CD4-positive, alpha-beta T cell treated with Interleukin-15 for 1 hour (primary cell): Measurements from ENCODE around the gene PHF21A.
A peak's percentile ranks its signal among the peaks of the same experiment; 100 is the strongest.

Source experiments
- DNase-seq: peaks from one replicate; pipeline ENCODE4 v3.0.0-alpha.2; 2020

The PHF21A gene

DNA sequence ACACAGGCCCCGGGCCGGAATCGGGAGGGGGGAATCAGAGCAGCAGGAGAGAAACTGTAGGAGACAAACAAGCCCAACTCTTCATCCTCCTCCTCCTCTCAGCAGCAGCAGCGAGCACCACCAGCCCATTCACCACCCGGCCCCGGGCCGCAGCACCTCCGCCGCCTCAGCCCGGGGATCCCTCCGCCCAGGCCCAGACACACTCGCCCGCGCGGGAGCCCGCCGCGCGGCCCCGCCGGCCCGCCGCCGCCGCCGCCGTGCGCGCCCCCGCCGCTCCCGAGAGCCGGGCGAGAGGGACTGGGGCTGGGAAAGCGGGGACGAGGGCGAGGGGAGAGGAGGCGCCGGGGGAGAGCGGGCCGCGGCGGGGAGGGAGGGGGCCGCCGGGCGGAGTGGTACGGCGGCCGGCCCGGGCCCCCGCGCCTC lies at the start of gene PHF21A:
TSS of gene PHF21A (minus strand) at position 154 of the 423 bp plus-strand sequence. CDS start 37,235 bp downstream, outside the sequence.
- peak; percentile 91 for DNase-seq

GRCh38 chr11:46170797-46171196 lies 49.5 kb upstream of the PHF21A start:
- no peak for DNase-seq

GRCh38 chr11:46162700-46163099 lies 41.4 kb upstream of the PHF21A start:
- DNase-seq = no peak

DNA sequence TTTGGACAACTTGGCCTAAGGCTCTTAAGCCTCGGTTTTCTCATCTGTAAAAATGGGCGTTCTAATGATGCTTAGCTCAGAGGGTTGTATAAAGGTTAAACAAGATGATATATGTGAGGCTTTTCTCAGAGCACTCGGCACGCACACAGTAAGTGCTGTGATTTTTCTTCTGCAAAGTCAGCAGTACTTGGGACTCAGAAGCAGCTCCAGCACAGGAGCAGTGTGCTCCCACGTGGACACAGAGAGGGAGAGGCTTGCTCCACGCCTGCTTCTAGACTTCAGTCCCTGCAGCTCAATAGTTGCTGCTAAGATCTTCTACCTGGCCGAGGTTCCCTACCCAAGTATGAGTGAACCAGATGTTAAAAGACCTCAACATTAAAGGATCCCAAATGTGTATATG lies 39.9 kb upstream of the PHF21A start:
- no peak for DNase-seq

DNA sequence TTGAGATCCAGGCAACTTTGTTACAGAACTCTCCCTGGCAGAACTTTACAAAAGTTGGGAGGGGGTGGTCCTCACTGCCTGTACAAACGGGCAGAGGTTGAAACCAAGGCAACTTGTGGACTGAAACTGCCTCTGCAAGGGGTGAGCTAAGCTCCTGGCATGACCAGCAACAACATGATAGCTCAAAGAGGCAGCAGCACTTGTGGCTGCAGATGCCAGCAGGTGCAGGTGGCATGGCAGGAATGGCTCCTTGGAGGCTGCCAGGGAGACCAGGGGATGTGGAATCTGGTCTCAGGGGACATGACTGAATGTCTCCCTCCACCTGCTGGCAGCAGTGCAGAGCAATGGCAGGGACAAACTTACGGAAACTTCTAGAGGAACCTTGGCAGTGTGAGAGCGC lies 38.8 kb upstream of the PHF21A start:
- no peak for DNase-seq

GRCh38 chr11:46159680-46160079 lies 38.4 kb upstream of the PHF21A start:
- no peak for DNase-seq

- no peak for DNase-seq
These were observed 28.6 kb upstream of the PHF21A start for GRCh38 chr11:46149826-46150225.

- DNase-seq = no peak
These were observed 28.1 kb upstream of the PHF21A start for GRCh38 chr11:46149342-46149741.

DNA sequence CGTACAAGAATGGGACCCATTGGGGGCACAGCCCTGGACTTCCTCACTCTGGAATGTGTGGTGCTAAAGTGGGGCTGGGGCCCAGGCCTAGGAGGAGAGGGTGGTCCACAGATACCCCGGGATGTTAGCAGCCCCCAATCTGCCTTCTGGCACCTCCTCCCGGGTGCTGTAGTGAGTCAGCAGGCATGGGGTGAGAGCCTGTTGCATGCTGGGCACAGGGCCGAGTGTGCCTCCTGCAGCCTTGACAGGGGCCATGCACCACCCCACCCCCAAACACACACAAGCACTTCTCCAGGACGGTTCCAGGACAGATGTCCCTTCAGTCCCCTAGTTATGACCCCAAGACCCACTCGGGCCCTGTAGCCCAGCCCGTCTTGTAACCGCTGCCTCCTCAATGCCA lies 23.5 kb upstream of the PHF21A start:
- DNase-seq = no peak

GRCh38 chr11:46143049-46143806 lies 22.0 kb upstream of the PHF21A start:
- DNase-seq = no peak

- DNase-seq = no peak
These were observed 21.3 kb upstream of the PHF21A start for GRCh38 chr11:46142561-46142960.

GRCh38 chr11:46141597-46141996 lies 20.3 kb upstream of the PHF21A start:
- no peak for DNase-seq

DNA sequence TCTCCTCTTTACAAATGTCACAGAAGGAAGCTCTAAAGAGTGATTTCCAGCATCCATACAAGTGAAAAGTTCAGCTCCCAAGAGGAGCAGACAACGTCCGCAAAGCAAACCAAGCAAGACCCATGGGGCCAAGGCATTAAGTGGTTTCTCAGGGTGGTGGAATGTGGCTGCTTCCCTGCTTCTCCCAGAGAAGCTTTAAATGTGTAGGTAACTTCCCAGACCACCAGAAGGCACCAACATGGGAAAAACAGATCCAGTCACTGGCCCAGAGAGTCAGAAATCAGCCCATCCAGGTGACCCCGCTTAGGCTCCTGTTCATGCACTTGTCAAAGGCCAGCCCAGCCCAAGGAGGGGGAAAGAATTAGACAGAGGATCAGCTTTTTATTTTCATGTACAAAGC lies 13.3 kb upstream of the PHF21A start:
- DNase-seq = no peak

DNA sequence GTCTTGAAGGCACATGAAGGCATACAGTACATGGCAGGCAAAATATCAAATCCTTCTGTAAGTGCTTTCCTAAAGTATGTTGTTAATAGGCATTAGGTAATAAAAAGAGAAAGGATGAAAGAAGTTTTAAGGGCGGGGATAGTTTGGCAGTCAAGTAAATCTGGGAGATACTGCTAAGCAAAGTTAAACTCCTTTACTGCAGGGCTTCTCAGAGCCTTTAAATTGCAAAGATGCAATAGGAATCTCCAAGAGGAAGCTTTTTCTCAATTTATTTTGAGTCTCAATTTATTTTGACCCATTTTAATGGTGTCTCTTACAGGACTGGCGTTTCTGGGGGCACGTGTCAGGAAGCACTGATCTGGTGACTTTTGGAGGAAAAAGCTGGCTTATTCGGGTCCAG lies 12.8 kb upstream of the PHF21A start:
- no peak for DNase-seq

GRCh38 chr11:46133119-46133518 lies 11.9 kb upstream of the PHF21A start:
- no peak for DNase-seq

GRCh38 chr11:46130286-46130940 lies 9.2 kb upstream of the PHF21A start:
- no peak for DNase-seq

DNA sequence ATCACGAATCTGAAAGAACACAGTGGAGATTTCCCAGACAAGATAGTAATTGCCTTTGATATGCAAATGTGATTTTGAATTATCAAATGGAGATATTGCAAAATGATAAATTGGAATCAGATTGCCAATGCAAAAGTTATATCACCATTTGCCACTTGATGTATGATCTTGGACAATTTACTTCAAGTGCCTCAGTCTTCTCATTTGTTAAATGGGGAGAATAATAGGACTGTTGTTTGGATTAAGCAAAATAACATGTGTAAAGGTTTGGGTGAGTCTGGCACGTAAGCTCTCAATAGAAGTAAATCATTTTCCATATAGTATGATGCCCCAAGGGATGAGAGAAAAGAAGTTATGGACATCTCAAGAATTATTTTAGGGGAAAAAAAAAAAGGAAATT lies 7.9 kb upstream of the PHF21A start:
- no peak for DNase-seq

DNA sequence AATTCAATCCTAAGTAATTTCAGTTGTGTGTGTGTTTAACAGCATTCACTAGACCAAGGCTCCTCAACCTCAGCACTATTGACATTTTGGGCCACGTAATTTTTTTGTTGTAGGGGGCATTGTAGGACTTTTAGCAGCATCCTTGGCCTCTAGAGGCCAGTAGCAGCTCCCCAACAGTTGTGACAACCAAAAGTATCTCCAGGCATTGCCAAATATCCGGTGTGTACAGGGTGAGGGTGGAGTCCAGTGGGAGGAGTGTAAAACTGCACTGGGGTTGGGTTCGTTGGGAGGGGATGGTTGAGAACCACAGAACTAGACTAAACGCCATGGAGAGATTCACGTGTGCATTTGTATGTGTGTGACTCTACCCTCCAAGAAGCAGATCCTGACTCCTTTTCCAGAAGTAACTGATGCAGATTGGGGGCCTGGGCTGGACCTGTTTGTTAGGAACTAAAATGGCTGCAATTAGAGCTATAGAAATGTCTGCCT lies 5.9 kb upstream of the PHF21A start:
- peak; percentile 79 for DNase-seq

DNA sequence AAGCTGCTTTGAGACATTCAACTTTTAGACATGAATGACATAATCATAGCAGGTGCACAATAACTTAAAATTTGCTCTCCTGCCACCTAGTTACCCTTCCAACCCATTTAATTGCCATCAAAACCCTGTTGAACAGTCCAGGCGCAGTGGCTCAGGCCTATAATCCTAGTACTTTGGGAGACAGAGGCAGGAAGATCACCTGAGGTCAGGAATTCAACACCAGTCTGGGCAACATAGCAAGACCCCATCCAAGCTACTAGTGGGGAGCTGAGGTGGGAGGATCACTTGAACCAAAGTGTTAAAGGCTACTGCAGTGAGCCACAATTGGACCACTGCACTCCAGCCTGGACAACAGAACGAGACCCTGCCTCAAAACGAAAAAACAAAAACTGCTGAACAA lies 4.0 kb upstream of the PHF21A start:
- DNase-seq = no peak

DNA sequence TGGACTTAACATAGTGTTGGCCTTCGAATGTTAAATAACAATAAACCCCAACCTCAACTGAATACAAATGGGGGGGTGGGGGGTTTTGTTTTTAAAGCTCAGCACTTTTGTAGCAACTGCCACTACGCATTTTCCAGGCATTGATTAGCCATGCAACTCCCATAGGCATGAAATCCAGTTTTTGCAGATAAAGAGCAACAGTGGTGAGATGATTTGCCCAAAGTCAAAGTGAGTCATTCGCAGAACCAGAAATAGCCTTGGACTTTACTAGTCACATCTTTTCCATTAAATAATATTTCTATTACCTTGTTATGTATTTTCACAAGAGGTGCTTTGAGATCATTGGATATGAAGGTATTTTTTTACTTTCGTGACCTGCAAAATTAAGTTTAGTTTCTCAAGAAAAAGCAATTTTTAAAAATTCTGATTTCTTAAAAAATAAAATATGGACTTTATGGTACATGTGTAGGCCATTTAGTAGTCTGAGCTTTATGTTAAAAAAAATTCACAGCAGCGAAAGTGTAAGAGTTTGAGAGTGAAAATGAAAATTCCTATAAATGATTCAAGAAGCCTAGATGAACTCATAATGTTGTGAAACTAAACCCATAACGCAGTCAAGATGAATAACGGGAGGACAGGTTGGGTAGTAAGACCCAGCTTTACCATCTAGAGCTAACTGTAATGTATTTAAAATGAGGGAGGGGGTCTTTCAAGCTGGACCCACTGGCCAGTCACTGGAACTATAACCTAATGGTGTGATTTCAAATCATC lies 1.9 kb upstream of the PHF21A start:
- DNase-seq = no peak

DNA sequence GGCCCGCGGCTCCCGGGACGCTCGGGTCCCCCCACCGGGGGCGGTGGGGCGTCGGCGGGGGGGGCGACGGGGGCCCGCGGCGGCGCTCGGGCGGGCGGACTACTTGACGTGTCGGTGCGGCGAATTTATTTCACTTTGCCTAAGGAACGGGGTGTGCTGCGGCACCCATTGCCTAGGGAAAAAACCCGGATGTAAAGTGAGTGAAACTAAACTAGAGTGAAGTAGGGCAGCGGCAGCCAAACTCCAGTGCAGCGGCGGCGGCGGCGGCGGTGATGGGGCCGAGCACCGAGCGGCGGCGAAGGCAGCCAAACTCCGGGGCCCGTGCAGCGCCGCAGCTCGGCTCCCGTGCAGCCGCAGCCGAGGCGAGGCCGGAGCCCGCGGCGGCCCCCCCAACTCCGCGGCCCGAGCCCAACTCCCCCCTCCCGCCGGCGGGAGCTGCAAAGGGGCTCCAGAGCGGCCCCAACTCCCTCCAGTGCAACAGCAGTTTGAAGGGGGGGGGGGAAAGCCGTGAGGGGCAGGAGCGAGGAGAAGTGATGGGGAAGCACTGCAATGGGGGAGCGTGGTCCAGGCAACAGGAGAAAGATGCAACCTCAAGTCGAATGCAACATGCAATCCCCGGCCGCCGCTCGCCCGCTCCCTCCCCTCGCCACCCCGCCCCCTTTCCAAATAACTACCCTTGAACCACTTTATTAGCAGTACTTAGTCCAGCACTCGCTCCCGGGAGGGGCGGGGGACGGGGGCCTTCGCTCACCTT lies 647 bp upstream of the PHF21A start:
- peak; percentile 80 for DNase-seq

DNA sequence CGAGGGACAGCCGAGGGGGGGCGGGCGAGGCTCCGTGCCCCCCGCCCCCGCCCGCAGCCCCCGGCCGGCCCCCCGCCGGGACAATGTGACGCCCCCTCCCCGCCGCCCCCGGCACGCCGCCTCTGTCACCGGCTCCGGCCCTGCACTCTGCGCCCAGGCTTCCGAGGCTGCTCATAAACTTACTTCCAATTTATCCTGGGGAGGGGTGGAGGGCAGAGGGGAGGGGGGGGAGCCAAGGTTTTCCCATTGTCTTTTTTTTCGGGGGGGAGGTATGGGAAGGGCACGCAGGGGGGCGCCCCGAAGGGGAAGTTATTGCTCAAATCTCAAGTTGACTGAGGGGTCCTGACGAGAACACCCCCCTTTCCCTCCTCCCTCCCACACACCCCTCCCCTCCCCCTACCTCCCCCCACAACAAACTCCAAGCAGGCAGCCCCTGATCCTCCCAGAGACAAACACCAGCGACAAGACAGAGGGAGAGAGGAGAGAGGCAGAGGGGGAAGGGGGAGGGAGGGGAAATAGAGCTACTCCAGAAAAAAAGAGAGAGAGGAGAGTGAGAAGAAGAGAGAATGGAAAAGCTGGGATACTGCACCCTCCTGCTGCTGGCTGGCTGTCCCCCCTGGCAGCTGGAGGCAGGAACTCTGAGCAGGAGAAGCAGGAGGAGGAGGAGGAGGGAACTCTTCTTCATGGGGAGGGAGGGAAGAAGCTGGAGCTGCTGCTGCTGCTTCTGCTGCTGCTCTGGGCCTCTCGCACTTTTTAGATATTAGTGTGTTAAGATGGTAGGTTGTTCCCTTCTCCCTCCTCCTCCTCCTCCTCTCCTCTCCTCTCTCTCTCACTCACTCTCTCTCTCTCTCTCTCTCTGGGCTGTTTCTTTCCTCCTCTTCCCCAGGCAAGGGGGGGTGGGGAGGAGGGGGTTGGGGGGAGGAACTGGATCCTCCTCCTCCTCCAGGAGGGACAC lies 631 bp downstream of the PHF21A start:
- DNase-seq = peak; percentile 22
